ENCODE data around the gene IWS1. TPM values are rescaled to one million over a fixed set of nuclear protein-coding genes. Genes with fewer than 3 reads are reported as not detected.
"Not testable (repeated sequence)": the region's sequence is repeated elsewhere in the genome, so short reads cannot be mapped to it uniquely, and the experiment has no call there.

Gene IWS1
- total RNA-seq, 1 donor from 2014 or later = 49.3 TPM

- no peak for TF ChIP-seq CTCF (IDR thresholded peaks at IDR 0.05)
- DNase-seq (no peak), ATAC-seq (ENCODE audit: low read depth) (no peak)
- intact Hi-C loops (cut with micrococcal nuclease) = no loop called here
- H3K27ac Mint-ChIP-seq = no peak overlapping the region
- peaks cover 18% of the 10 kb centered on the region for H3K27me3 Mint-ChIP-seq
- H3K36me3 Mint-ChIP-seq (ENCODE audit: low read depth) = no peaks in the 10 kb centered on the region
- H3K4me3 Mint-ChIP-seq = no peak overlapping the region
- no peaks in the 10 kb centered on the region for H3K9me3 Mint-ChIP-seq
- H3K4me1 Mint-ChIP-seq = no peaks in the 10 kb centered on the region
- POLR2A ChIA-PET = no interaction called here
- CTCF ChIA-PET = no interaction called here
Observed at GRCh38 chr2:127545189-127545588, 18.9 kb upstream of the IWS1 start.

GRCh38 chr2:127543013-127543501 lies 16.8 kb upstream of the IWS1 start:
- H3K27ac Mint-ChIP-seq; POLR2A ChIA-PET; CTCF ChIA-PET; H3K4me1 Mint-ChIP-seq; ATAC-seq (ENCODE audit: low read depth); H3K36me3 Mint-ChIP-seq (ENCODE audit: low read depth); intact Hi-C loops (cut with micrococcal nuclease); H3K9me3 Mint-ChIP-seq; DNase-seq; H3K4me3 Mint-ChIP-seq: not testable (repeated sequence)
- peaks cover 10% of the 10 kb centered on the region for H3K27me3 Mint-ChIP-seq

- no peak overlapping the region for H3K27ac Mint-ChIP-seq
Observed at GRCh38 chr2:127542231-127542630, 15.9 kb upstream of the IWS1 start.

GRCh38 chr2:127541809-127542208 lies 15.5 kb upstream of the IWS1 start:
- no peak overlapping the region for H3K27ac Mint-ChIP-seq
- no peaks in the 10 kb centered on the region for H3K4me1 Mint-ChIP-seq
- ChIA-PET POLR2A (interaction anchor here (0.7 kb wide), 1 partner anchor 78 kb away, joined by 3 read pairs; no protein-coding TSS in a partner anchor), CTCF (no interaction called here)
- H3K9me3 Mint-ChIP-seq = no peaks in the 10 kb centered on the region
- ATAC-seq (ENCODE audit: low read depth) (no peak), DNase-seq (no peak)
- H3K27me3 Mint-ChIP-seq = peaks cover 2% of the 10 kb centered on the region
- no peak overlapping the region for H3K4me3 Mint-ChIP-seq
- intact Hi-C loops (cut with micrococcal nuclease) = no loop called here
- TF ChIP-seq CTCF (IDR thresholded peaks at IDR 0.05) = no peak
- H3K36me3 Mint-ChIP-seq (ENCODE audit: low read depth) = no peaks in the 10 kb centered on the region

More at GRCh38 chr2:127542231-127542630, 15.9 kb upstream of the IWS1 start:
- CTCF ChIA-PET = no interaction called here
- ATAC-seq (ENCODE audit: low read depth) (no peak), DNase-seq (no peak)
- no peak for TF ChIP-seq CTCF (IDR thresholded peaks at IDR 0.05)
- intact Hi-C loops (cut with micrococcal nuclease) = no loop called here
- H3K36me3 Mint-ChIP-seq (ENCODE audit: low read depth) = no peaks in the 10 kb centered on the region
- no peaks in the 10 kb centered on the region for H3K9me3 Mint-ChIP-seq
- H3K4me3 Mint-ChIP-seq = no peak overlapping the region
- POLR2A ChIA-PET = interaction anchor here (0.7 kb wide), 1 partner anchor 77 kb away, joined by 3 read pairs; no protein-coding TSS in a partner anchor
- peaks cover 6% of the 10 kb centered on the region for H3K27me3 Mint-ChIP-seq
- no peaks in the 10 kb centered on the region for H3K4me1 Mint-ChIP-seq

- no peaks in the 10 kb centered on the region for H3K36me3 Mint-ChIP-seq (ENCODE audit: low read depth)
- intact Hi-C loops (cut with micrococcal nuclease) = no loop called here
- H3K27me3 Mint-ChIP-seq = peaks cover 6% of the 10 kb centered on the region
- no peaks in the 10 kb centered on the region for H3K9me3 Mint-ChIP-seq
- DNase-seq (no peak), ATAC-seq (ENCODE audit: low read depth) (no peak)
- POLR2A ChIA-PET = interaction anchor here (0.6 kb wide), 1 partner anchor 139 kb away, joined by 6 read pairs; no protein-coding TSS in a partner anchor
- H3K4me3 Mint-ChIP-seq = no peak overlapping the region
- TF ChIP-seq CTCF (IDR thresholded peaks at IDR 0.05) = no peak
- H3K4me1 Mint-ChIP-seq = no peaks in the 10 kb centered on the region
- no peak overlapping the region for H3K27ac Mint-ChIP-seq
- CTCF ChIA-PET = no interaction called here
Observed at GRCh38 chr2:127537644-127538043, 11.4 kb upstream of the IWS1 start.
